MCF 10A (cell line): Measurements from ENCODE around the gene LVRN. TPM values are rescaled to one million over a fixed set of nuclear protein-coding genes. Genes with fewer than 3 reads are reported as not detected.

Experiments used
- BruUV-seq: library from RNA; stranded (reverse); fragments of 400-500 nt; replicated peaks from 2 replicates; lab custom pipeline; 2021; lab: Mats Ljungman, UMichigan
- CTCF ChIA-PET: fragments of 300-600 bp; sonication (Branson Sonifier 250); formaldehyde crosslinking; extraction: SDS; loops from one replicate; lab custom pipeline; 2021; ENCODE audit warnings: antibody characterized with exemption, inconsistent platforms; lab: Yijun Ruan, JAX
- POLR2A ChIA-PET: fragments of 300-600, 350-650 bp; sonication (Branson Sonifier 250); formaldehyde crosslinking; extraction: SDS; loops from one replicate; lab custom pipeline; 2020; ENCODE audit warnings: antibody characterized with exemption, inconsistent platforms; lab: Yijun Ruan, JAX
- DNase-seq: peaks from one replicate; pipeline ENCODE4 v3.0.0-alpha.2; 2018; ENCODE audit not compliant: unreplicated experiment
- H3K27ac Mint-ChIP-seq: one replicate; pipeline ENCODE4 v1.8.0; 2022; ENCODE audit warnings: mild to moderate bottlenecking, low read depth, mixed read lengths; ENCODE audit not compliant: unreplicated experiment
- H3K27me3 Mint-ChIP-seq: one replicate; pipeline ENCODE4 v1.8.0; 2022; ENCODE audit warnings: mixed read lengths; ENCODE audit not compliant: insufficient read depth, unreplicated experiment
- H3K36me3 Mint-ChIP-seq: one replicate; pipeline ENCODE4 v1.8.0; 2022; ENCODE audit warnings: mild to moderate bottlenecking, moderate library complexity, mixed read lengths; ENCODE audit not compliant: insufficient read depth, unreplicated experiment
- H3K4me1 Mint-ChIP-seq: one replicate; pipeline ENCODE4 v1.8.0; 2022; ENCODE audit warnings: mixed read lengths; ENCODE audit not compliant: insufficient read depth, unreplicated experiment
- H3K4me3 Mint-ChIP-seq: one replicate; pipeline ENCODE4 v1.8.0; 2022; ENCODE audit warnings: mild to moderate bottlenecking, moderate library complexity, mixed read lengths; ENCODE audit not compliant: unreplicated experiment
- H3K9me3 Mint-ChIP-seq: one replicate; pipeline ENCODE4 v1.8.0; 2022; ENCODE audit warnings: mixed read lengths; ENCODE audit not compliant: unreplicated experiment
- intact Hi-C: fragments of 100-400 bp; cut with micrococcal nuclease; formaldehyde crosslinking; loops from 2 replicates; pipeline ENCODE4 v1.14.1; 2022
- total RNA-seq: library from RNA; stranded (reverse); gene quantifications from 2 replicates; pipeline ENCODE4 v1.2.3, GENCODE V29; 2022
- TF ChIP-seq, protein P1 (sequence below): fragments of 200-600 bp; IDR thresholded peaks from one replicate; pipeline ENCODE4 v1.8.0; 2022; ENCODE audit warnings: antibody characterized with exemption, mild to moderate bottlenecking; ENCODE audit not compliant: unreplicated experiment

Gene LVRN
- total RNA-seq, 1 experiment from 2014 or later = 0.77 TPM

GRCh38 chr5:116032094-116032517, 69.8 kb downstream of the LVRN start, which contains the start of gene ARL14EPL:
Gene ARL14EPL (plus strand): TSS chr5:116032472. CDS start chr5:116051466, 18,994 bp downstream.
- TF ChIP-seq, protein P1, sequence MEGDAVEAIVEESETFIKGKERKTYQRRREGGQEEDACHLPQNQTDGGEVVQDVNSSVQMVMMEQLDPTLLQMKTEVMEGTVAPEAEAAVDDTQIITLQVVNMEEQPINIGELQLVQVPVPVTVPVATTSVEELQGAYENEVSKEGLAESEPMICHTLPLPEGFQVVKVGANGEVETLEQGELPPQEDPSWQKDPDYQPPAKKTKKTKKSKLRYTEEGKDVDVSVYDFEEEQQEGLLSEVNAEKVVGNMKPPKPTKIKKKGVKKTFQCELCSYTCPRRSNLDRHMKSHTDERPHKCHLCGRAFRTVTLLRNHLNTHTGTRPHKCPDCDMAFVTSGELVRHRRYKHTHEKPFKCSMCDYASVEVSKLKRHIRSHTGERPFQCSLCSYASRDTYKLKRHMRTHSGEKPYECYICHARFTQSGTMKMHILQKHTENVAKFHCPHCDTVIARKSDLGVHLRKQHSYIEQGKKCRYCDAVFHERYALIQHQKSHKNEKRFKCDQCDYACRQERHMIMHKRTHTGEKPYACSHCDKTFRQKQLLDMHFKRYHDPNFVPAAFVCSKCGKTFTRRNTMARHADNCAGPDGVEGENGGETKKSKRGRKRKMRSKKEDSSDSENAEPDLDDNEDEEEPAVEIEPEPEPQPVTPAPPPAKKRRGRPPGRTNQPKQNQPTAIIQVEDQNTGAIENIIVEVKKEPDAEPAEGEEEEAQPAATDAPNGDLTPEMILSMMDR = peak; percentile 15
- Mint-ChIP-seq H3K4me1 (no peaks in the 10 kb centered on the region), H3K4me3 (no peak within 1 kb of the TSS), H3K9me3 (no peaks in the 10 kb centered on the region), H3K27me3 (no peaks in the 10 kb centered on the region), H3K27ac (no peak within 1 kb of the TSS), H3K36me3 (peaks cover 6% of the 10 kb centered on the region)
- DNase-seq = peak; percentile 88
- no TSS peak for BruUV-seq
- CTCF ChIA-PET = interaction anchor here (0.8 to 2.1 kb wide), 5 partner anchors 185 to 416 kb away, joined by 3 to 10 read pairs (median 5); no protein-coding TSS in a partner anchor
- intact Hi-C loops = loop anchor here (1.0 to 10.0 kb wide), 3 partner anchors 144 to 398 kb away; no protein-coding TSS in a partner anchor
- POLR2A ChIA-PET = interaction anchor here (0.9 to 1.9 kb wide), 2 partner anchors 189 to 191 kb away, joined by 4 read pairs; partner anchors contain the start of gene ATG12

DNA sequence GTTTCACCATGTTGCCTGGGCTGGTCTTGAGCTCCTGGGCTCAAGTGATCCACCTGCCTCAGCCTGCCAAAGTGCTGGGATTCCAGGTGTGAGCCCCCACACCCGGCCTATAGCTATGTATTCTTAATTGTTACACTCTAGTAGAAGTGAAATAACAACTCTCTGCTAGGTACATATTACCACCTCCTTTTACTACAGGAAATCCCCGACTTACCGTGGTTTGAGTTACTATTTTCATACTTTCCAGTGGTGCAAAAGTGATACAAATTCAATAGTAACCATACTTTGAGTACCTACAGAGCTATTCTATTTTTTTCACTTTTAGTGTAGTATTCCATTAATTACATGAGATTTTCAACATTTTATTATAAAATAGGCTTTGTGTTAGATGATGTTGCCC, 70.7 kb downstream of the LVRN start:
- intact Hi-C loops = loop anchor here (1.0 to 10.0 kb wide), 3 partner anchors 145 to 399 kb away; no protein-coding TSS in a partner anchor
- H3K4me1 Mint-ChIP-seq = no peaks in the 10 kb centered on the region
- H3K36me3 Mint-ChIP-seq = no peaks in the 10 kb centered on the region
- POLR2A ChIA-PET = interaction anchor here (1.9 kb wide), 1 partner anchor 192 kb away, joined by 4 read pairs; the partner anchor contains the start of gene ATG12
- no peaks in the 10 kb centered on the region for H3K27me3 Mint-ChIP-seq
- TF ChIP-seq, protein P1 = no peak
- no peak overlapping the region for H3K4me3 Mint-ChIP-seq
- no peak for DNase-seq
- no TSS peak for BruUV-seq
- H3K27ac Mint-ChIP-seq = no peak overlapping the region
- CTCF ChIA-PET = interaction anchor here (0.6 to 2.1 kb wide), 9 partner anchors 9 to 417 kb away, joined by 3 to 9 read pairs (median 3); no protein-coding TSS in a partner anchor
- no peaks in the 10 kb centered on the region for H3K9me3 Mint-ChIP-seq

DNA sequence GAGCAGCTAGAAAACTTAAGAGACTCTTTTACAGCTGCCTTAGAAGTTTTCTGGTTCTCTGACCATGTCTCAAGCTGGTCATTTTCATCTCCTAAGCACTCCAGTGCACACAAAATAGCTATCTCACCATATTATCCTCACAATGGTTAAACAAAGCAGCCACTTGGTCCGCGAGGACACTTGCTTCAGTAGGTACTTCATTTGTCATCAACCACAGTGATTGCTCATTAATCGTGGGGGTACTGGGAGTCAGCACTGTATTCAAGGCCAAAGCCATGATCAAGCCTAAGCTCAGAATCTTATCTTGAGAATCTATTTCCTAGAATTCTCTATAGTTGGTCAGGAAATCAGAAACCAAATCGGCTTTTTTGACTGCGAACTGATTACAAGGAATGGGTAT, 72.8 kb downstream of the LVRN start:
- H3K36me3 Mint-ChIP-seq = no peaks in the 10 kb centered on the region
- CTCF ChIA-PET = interaction anchor here (0.6 to 1.2 kb wide), 4 partner anchors 13 to 146 kb away, joined by 3 to 4 read pairs (median 3); no protein-coding TSS in a partner anchor
- POLR2A ChIA-PET = interaction anchor here (0.6 to 1.5 kb wide), 4 partner anchors 26 to 194 kb away, joined by 3 to 4 read pairs (median 3); partner anchors contain the start of genes AP3S1 and ATG12
- intact Hi-C loops = loop anchor here (10.0 kb wide), 1 partner anchor 200 kb away; no protein-coding TSS in a partner anchor
- peaks cover 10% of the 10 kb centered on the region for H3K27me3 Mint-ChIP-seq
- no peak overlapping the region for H3K4me3 Mint-ChIP-seq
- DNase-seq = no peak
- H3K27ac Mint-ChIP-seq = no peak overlapping the region
- H3K4me1 Mint-ChIP-seq = no peaks in the 10 kb centered on the region
- TF ChIP-seq, protein P1 = no peak
- no peaks in the 10 kb centered on the region for H3K9me3 Mint-ChIP-seq
- BruUV-seq = no TSS peak

DNA sequence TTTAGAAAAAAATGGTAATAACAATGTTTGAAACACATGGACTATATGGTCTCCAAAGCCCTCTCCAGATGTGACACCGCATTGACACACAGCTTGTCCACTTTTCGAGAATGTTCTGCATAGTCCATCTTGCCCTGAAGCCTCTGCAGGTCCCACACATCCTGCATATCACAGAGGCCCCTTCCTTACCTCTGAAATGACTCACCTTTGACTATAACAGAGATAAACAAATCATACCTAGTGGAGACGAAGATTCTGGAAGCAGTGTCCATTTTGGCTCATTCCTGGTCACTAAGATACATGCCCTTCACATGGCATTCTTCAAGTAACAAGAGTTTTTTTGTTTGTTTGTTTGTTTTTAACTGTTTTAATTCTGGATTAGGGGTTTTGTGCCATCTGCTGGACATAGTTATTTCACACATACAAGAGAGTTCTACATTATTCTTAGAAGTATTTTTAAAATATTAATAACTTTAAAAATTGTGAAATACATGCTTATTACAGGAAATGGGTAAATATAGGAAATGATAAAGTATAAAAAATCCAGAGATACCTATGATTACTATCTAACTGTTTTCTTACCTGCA, 75.1 kb downstream of the LVRN start:
- no peaks in the 10 kb centered on the region for H3K4me1 Mint-ChIP-seq
- no peak overlapping the region for H3K27ac Mint-ChIP-seq
- TF ChIP-seq, protein P1 = peak; percentile 10
- peaks cover 10% of the 10 kb centered on the region for H3K27me3 Mint-ChIP-seq
- CTCF ChIA-PET = interaction anchor here (1.2 kb wide), 1 partner anchor 203 kb away, joined by 8 read pairs; no protein-coding TSS in a partner anchor
- H3K4me3 Mint-ChIP-seq = no peak overlapping the region
- no peak for DNase-seq
- no peaks in the 10 kb centered on the region for H3K36me3 Mint-ChIP-seq
- POLR2A ChIA-PET = no interaction called here
- intact Hi-C loops = loop anchor here (10.0 kb wide), 1 partner anchor 203 kb away; no protein-coding TSS in a partner anchor
- no peaks in the 10 kb centered on the region for H3K9me3 Mint-ChIP-seq
- BruUV-seq = no TSS peak
